GM23338 (cell line): ENCODE data around the gene CFAP65.

Experiments
- CREB1 ChIP-seq: fragments of 250-450 bp; sonication (Bioruptor Pico); IDR thresholded peaks from 2 replicates; pipeline ENCODE4 v1.5.0; 2020; ENCODE audit warnings: low read depth, mild to moderate bottlenecking, moderate library complexity
- ETS1 ChIP-seq: IDR thresholded peaks from 2 replicates; pipeline ENCODE4 v1.6.1; 2016; ENCODE audit warnings: antibody characterized with exemption
- EZH2 ChIP-seq: fragments of 200-600 bp; sonication (generic); IDR thresholded peaks from one replicate; pipeline ENCODE4 v1.8.0; 2017; ENCODE audit warnings: antibody characterized with exemption, mild to moderate bottlenecking, low read depth; ENCODE audit not compliant: unreplicated experiment
- EZH2phosphoT487 ChIP-seq: fragments of 200-600 bp; sonication (generic); IDR thresholded peaks from one replicate; pipeline ENCODE4 v1.8.1; 2018; ENCODE audit warnings: antibody characterized with exemption; ENCODE audit not compliant: unreplicated experiment
- JUNB ChIP-seq: IDR thresholded peaks from one replicate; pipeline ENCODE4 v1.6.1; 2016; ENCODE audit warnings: antibody characterized with exemption; ENCODE audit not compliant: unreplicated experiment
- NANOG ChIP-seq: IDR thresholded peaks from 2 replicates; pipeline ENCODE4 v1.6.1; 2016; ENCODE audit warnings: antibody characterized with exemption, borderline replicate concordance
- POLR2AphosphoS5 ChIP-seq: IDR thresholded peaks from 2 replicates; pipeline ENCODE4 v1.6.1; 2016; ENCODE audit warnings: antibody characterized with exemption, low read depth
- STAT1 ChIP-seq: IDR thresholded peaks from one replicate; pipeline ENCODE4 v1.6.1; 2016; ENCODE audit warnings: antibody characterized with exemption; ENCODE audit not compliant: unreplicated experiment
- ZNF114 ChIP-seq: fragments of 250-450 bp; sonication (Bioruptor Pico); IDR thresholded peaks from 2 replicates; pipeline ENCODE4 v1.5.0; 2020; ENCODE audit warnings: mild to moderate bottlenecking, moderate library complexity
- TF ChIP-seq, protein P1 (sequence below), 2 experiments: fragments of 200-600 bp in 1 of 2; sonication (generic) in 1 of 2; conservative IDR thresholded peaks; 2 replicates each; pipeline versions ENCODE4 v1.5.1 to v1.6.1; 2016 to 2017; ENCODE audit warnings: antibody characterized with exemption in 2 of 2, low read depth in 2 of 2, mild to moderate bottlenecking in 2 of 2, moderate library complexity in 1 of 2
- TF ChIP-seq, protein P2 (sequence below): IDR thresholded peaks from one replicate; pipeline ENCODE4 v1.6.1; 2018; ENCODE audit warnings: antibody characterized with exemption; ENCODE audit not compliant: unreplicated experiment
- TF ChIP-seq, protein P3 (sequence below): fragments of 250-450 bp; sonication (Bioruptor Pico); IDR thresholded peaks from 2 replicates; pipeline ENCODE4 v1.5.0; 2020; ENCODE audit warnings: mild to moderate bottlenecking, moderate library complexity

DNA sequence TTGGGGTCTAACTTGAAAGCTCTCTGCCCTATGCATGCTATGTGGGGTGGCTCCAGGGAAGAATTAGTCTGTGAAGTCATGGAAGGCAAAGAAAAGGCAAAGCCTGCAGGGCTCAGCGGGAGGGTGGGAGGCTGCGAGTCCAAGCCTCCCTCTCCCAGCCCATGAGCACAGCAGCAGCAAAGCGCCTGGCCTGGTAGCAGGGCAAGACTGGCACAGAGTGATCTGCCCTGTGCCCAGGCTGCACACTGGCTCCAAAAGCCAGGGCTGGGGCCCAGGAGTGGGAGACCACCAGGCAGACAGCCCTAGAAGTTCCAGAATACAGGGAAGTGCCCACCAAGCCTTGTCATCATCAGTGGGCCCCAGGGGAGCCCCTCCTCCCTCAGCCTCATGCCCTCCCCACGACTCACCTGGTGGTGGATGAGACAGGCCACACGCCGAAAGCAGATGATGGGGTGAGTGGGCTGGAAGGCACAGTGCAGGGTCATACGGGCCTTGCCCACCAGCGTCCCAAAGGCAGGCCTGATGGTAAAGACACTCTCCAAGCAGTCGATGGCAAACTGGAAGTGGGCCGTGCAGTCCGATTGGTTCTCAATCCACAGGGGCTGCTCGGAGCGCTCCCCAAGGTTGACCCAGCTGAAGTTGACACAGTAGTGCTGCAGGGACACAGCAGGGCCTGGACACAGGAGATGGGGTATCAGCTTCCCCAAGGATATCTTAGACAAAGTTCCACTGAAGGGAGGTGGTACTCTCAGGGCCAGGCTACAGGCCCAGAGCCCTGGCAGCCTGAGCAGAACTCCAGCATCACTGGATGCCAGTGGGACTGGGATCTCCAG lies 12.1 kb downstream of the CFAP65 start:
- no peak for TF ChIP-seq EZH2
- TF ChIP-seq POLR2AphosphoS5, result no peak
- TF ChIP-seq, protein P1, sequence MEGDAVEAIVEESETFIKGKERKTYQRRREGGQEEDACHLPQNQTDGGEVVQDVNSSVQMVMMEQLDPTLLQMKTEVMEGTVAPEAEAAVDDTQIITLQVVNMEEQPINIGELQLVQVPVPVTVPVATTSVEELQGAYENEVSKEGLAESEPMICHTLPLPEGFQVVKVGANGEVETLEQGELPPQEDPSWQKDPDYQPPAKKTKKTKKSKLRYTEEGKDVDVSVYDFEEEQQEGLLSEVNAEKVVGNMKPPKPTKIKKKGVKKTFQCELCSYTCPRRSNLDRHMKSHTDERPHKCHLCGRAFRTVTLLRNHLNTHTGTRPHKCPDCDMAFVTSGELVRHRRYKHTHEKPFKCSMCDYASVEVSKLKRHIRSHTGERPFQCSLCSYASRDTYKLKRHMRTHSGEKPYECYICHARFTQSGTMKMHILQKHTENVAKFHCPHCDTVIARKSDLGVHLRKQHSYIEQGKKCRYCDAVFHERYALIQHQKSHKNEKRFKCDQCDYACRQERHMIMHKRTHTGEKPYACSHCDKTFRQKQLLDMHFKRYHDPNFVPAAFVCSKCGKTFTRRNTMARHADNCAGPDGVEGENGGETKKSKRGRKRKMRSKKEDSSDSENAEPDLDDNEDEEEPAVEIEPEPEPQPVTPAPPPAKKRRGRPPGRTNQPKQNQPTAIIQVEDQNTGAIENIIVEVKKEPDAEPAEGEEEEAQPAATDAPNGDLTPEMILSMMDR (conservative IDR thresholded peaks at IDR 0.05; ENCODE audit: low read depth in 2 of 2), result no peak
- no peak for TF ChIP-seq EZH2phosphoT487
- TF ChIP-seq, protein P2, sequence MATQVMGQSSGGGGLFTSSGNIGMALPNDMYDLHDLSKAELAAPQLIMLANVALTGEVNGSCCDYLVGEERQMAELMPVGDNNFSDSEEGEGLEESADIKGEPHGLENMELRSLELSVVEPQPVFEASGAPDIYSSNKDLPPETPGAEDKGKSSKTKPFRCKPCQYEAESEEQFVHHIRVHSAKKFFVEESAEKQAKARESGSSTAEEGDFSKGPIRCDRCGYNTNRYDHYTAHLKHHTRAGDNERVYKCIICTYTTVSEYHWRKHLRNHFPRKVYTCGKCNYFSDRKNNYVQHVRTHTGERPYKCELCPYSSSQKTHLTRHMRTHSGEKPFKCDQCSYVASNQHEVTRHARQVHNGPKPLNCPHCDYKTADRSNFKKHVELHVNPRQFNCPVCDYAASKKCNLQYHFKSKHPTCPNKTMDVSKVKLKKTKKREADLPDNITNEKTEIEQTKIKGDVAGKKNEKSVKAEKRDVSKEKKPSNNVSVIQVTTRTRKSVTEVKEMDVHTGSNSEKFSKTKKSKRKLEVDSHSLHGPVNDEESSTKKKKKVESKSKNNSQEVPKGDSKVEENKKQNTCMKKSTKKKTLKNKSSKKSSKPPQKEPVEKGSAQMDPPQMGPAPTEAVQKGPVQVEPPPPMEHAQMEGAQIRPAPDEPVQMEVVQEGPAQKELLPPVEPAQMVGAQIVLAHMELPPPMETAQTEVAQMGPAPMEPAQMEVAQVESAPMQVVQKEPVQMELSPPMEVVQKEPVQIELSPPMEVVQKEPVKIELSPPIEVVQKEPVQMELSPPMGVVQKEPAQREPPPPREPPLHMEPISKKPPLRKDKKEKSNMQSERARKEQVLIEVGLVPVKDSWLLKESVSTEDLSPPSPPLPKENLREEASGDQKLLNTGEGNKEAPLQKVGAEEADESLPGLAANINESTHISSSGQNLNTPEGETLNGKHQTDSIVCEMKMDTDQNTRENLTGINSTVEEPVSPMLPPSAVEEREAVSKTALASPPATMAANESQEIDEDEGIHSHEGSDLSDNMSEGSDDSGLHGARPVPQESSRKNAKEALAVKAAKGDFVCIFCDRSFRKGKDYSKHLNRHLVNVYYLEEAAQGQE, result no peak
- TF ChIP-seq CREB1 (CRISPR knock-in tag), result no peak
- no peak for TF ChIP-seq JUNB
- TF ChIP-seq ETS1, result no peak
- TF ChIP-seq ZNF114 (CRISPR knock-in tag), result no peak
- no peak for TF ChIP-seq NANOG
- TF ChIP-seq, protein P3, sequence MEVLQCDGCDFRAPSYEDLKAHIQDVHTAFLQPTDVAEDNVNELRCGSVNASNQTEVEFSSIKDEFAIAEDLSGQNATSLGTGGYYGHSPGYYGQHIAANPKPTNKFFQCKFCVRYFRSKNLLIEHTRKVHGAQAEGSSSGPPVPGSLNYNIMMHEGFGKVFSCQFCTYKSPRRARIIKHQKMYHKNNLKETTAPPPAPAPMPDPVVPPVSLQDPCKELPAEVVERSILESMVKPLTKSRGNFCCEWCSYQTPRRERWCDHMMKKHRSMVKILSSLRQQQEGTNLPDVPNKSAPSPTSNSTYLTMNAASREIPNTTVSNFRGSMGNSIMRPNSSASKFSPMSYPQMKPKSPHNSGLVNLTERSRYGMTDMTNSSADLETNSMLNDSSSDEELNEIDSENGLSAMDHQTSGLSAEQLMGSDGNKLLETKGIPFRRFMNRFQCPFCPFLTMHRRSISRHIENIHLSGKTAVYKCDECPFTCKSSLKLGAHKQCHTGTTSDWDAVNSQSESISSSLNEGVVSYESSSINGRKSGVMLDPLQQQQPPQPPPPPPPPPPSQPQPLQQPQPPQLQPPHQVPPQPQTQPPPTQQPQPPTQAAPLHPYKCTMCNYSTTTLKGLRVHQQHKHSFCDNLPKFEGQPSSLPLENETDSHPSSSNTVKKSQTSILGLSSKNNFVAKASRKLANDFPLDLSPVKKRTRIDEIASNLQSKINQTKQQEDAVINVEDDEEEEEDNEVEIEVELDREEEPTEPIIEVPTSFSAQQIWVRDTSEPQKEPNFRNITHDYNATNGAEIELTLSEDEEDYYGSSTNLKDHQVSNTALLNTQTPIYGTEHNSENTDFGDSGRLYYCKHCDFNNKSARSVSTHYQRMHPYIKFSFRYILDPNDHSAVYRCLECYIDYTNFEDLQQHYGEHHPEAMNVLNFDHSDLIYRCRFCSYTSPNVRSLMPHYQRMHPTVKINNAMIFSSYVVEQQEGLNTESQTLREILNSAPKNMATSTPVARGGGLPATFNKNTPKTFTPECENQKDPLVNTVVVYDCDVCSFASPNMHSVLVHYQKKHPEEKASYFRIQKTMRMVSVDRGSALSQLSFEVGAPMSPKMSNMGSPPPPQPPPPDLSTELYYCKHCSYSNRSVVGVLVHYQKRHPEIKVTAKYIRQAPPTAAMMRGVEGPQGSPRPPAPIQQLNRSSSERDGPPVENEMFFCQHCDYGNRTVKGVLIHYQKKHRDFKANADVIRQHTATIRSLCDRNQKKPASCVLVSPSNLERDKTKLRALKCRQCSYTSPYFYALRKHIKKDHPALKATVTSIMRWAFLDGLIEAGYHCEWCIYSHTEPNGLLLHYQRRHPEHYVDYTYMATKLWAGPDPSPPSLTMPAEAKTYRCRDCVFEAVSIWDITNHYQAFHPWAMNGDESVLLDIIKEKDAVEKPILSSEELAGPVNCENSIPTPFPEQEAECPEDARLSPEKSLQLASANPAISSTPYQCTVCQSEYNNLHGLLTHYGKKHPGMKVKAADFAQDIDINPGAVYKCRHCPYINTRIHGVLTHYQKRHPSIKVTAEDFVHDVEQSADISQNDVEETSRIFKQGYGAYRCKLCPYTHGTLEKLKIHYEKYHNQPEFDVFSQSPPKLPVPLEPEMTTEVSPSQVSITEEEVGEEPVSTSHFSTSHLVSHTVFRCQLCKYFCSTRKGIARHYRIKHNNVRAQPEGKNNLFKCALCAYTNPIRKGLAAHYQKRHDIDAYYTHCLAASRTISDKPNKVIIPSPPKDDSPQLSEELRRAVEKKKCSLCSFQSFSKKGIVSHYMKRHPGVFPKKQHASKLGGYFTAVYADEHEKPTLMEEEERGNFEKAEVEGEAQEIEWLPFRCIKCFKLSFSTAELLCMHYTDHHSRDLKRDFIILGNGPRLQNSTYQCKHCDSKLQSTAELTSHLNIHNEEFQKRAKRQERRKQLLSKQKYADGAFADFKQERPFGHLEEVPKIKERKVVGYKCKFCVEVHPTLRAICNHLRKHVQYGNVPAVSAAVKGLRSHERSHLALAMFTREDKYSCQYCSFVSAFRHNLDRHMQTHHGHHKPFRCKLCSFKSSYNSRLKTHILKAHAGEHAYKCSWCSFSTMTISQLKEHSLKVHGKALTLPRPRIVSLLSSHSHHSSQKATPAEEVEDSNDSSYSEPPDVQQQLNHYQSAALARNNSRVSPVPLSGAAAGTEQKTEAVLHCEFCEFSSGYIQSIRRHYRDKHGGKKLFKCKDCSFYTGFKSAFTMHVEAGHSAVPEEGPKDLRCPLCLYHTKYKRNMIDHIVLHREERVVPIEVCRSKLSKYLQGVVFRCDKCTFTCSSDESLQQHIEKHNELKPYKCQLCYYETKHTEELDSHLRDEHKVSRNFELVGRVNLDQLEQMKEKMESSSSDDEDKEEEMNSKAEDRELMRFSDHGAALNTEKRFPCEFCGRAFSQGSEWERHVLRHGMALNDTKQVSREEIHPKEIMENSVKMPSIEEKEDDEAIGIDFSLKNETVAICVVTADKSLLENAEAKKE, result no peak
- TF ChIP-seq STAT1, result no peak
